ENCODE measurements around the gene IBTK. TPM values are rescaled to one million over a fixed set of nuclear protein-coding genes. Genes with fewer than 3 reads are reported as not detected.

The IBTK gene
- polyA plus RNA-seq, 2 of the 4 experiments (the other 2 are of a cell fraction) = 34.2 to 87.3 TPM

GRCh38 chr6:82178759-82179112 is 68.8 kb downstream of the IBTK start:
- H3K27ac ChIP-seq = no peak overlapping the region
- POLR2A ChIA-PET = no interaction called here
- FAIRE-seq = no peak

DNA sequence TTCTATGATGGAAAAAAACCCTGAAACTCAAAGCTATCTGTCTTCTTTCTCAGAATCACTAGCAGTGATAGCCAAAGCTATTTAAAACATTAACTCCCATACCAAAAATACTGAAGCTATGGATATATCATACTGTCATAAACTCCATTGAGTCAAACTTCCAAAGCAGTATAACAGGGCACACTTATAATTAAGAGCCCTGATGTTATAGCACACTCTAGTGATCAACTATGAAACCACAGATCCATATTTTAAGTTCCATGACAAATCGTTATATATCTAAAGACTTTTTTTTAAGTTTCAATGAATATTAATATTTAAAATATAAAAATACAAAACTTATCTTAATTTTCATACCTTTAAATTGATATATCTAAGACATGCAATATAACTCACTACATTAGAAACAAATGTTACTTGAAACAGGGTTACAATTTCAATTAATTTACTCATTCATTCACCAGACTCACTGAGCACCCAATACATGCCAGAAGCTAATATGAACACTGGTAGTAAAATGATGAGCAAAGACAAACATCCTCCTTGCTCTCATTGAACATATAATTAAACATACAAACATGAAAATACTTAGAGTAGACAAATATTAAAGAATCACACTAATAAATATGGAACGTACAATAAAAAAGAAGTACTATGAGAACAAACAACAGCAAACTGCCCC is 69.3 kb downstream of the IBTK start:
- H3K27ac ChIP-seq = no peak overlapping the region
- H3K4me3 ChIP-seq = no peak overlapping the region
- WGBS (ENCODE audit: missing lambda C conversion rate) = 51% methylated on average over 2 of the region's 2 CpGs
- H3K4me2 ChIP-seq = no peak overlapping the region
- POLR2A ChIA-PET = no interaction called here
- FAIRE-seq = no peak
- peak in 1 of 2 experiments; percentile 55; a peak in 1 of 6 replicates for ATAC-seq
- H3K9me3 ChIP-seq = no peaks in the 10 kb centered on the region
- DNase-seq (ENCODE audit: low read depth in 1 of 2, low spot score in 1 of 2) = peak in 1 of 2 experiments; percentile 13
- H3K4me1 ChIP-seq = no peaks in the 10 kb centered on the region
- CTCF ChIA-PET = interaction anchor here (0.7 to 2.1 kb wide), 4 partner anchors 9 to 172 kb away, joined by 3 to 7 read pairs (median 4); no protein-coding TSS in a partner anchor
- TF ChIP-seq HOXA7 (CRISPR knock-in tag; IDR thresholded peaks at IDR 0.05) (no peak), CTCF (IDR thresholded peaks at IDR 0.05) (peak; percentile 61), RAD21 (conservative IDR thresholded peaks at IDR 0.05 in 1 of 2, IDR thresholded peaks at IDR 0.05 in 1 of 2) (peak; percentile 61 to 68), SMC3 (IDR thresholded peaks at IDR 0.05) (peak; percentile 49)

More at GRCh38 chr6:82178759-82179112, 68.8 kb downstream of the IBTK start:
- DNase-seq (ENCODE audit: low read depth in 1 of 2, low spot score in 1 of 2) (no peak), ATAC-seq (no peak; a peak in 1 of 6 replicates)
- H3K4me1 ChIP-seq = no peaks in the 10 kb centered on the region
- TF ChIP-seq SMC3 (IDR thresholded peaks at IDR 0.05) = no peak
- no peak for TF ChIP-seq ZFP36 (IDR thresholded peaks at IDR 0.05; ENCODE audit: borderline replicate concordance, partially characterized antibody)
- TF ChIP-seq RNF2 (IDR thresholded peaks at IDR 0.05; ENCODE audit: borderline replicate concordance, low read depth) = no peak
- no peak for TF ChIP-seq EHF (CRISPR knock-in tag; IDR thresholded peaks at IDR 0.05)
- TF ChIP-seq MAZ (IDR thresholded peaks at IDR 0.05; ENCODE audit: borderline replicate concordance, low read depth, low read length) = no peak
- no peak for TF ChIP-seq HES2 (IDR thresholded peaks at IDR 0.05)
- no peak for TF ChIP-seq CBX2 (IDR thresholded peaks at IDR 0.05; ENCODE audit: borderline replicate concordance, low read depth)
- no peak for TF ChIP-seq RCOR1 (IDR thresholded peaks at IDR 0.05; ENCODE audit: low read depth, low read length)
- no peak for TF ChIP-seq HDAC2 (IDR thresholded peaks at IDR 0.05)
- TF ChIP-seq KDM1A (IDR thresholded peaks at IDR 0.05; ENCODE audit: low read depth) = no peak
- no peak for TF ChIP-seq EP300 (IDR thresholded peaks at IDR 0.05)
- TF ChIP-seq RARB (CRISPR knock-in tag; IDR thresholded peaks at IDR 0.05) = no peak
- CTCF ChIA-PET = interaction anchor here (1.4 kb wide), 1 partner anchor 12 kb away, joined by 4 read pairs; no protein-coding TSS in a partner anchor
- no peaks in the 10 kb centered on the region for H3K9me3 ChIP-seq
- no peak overlapping the region for H3K4me3 ChIP-seq
- WGBS (ENCODE audit: missing lambda C conversion rate) = 68% methylated on average over 1 of the region's 1 CpG
- H3K4me2 ChIP-seq = no peak overlapping the region

DNA sequence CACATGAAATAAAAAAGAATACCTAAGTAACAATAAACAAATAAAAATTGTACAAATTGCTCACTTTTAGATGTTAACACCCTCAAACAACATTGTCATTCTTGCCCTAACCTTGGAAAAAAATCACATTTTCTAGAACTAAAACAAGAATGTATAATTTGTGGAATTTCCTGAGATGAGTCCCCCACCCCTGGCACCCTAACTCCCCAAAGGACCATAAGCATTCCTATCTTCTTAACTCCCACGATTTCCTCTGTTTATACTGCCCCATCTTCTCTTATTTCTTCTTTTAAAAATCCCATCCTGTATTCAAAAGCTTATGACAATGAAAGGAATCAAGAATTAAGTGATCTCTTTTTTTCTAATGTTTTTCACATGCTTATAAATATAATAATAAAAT is 70.9 kb downstream of the IBTK start:
- CTCF ChIA-PET = interaction anchor here (1.2 to 2.1 kb wide), 4 partner anchors 8 to 423 kb away, joined by 3 to 7 read pairs (median 4); no protein-coding TSS in a partner anchor

DNA sequence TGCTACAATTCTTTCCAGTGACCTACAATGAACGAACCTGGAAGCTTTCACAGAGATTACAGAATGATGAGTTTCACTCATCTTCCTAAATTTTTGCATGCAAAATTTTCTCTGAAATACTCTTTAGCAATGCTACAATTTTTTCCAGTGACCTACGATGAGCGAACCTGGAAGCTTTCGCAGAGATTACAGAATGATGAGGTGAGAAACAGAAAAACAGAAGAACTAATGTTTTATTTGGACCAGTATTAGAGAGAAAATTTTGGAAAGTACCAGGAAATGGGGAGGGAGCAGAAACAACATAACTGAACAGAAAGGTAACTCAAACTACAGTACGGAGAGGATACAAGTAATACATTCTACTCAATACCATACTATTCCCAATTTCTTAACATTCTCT is 75.0 kb downstream of the IBTK start:
- no peak for FAIRE-seq
- no peak overlapping the region for H3K4me3 ChIP-seq
- TF ChIP-seq ZSCAN20 (CRISPR knock-in tag; IDR thresholded peaks at IDR 0.05) (no peak), EHMT2 (IDR thresholded peaks at IDR 0.05; ENCODE audit: low read depth) (no peak), HES2 (IDR thresholded peaks at IDR 0.05) (no peak), MAFK (IDR thresholded peaks at IDR 0.05; ENCODE audit: partially characterized antibody) (no peak), TFCP2L1 (CRISPR knock-in tag; IDR thresholded peaks at IDR 0.05) (no peak), ZNF302 (CRISPR knock-in tag; IDR thresholded peaks at IDR 0.05) (no peak), HEYL (CRISPR knock-in tag; IDR thresholded peaks at IDR 0.05) (no peak)
- TF ChIP-seq, protein P1, sequence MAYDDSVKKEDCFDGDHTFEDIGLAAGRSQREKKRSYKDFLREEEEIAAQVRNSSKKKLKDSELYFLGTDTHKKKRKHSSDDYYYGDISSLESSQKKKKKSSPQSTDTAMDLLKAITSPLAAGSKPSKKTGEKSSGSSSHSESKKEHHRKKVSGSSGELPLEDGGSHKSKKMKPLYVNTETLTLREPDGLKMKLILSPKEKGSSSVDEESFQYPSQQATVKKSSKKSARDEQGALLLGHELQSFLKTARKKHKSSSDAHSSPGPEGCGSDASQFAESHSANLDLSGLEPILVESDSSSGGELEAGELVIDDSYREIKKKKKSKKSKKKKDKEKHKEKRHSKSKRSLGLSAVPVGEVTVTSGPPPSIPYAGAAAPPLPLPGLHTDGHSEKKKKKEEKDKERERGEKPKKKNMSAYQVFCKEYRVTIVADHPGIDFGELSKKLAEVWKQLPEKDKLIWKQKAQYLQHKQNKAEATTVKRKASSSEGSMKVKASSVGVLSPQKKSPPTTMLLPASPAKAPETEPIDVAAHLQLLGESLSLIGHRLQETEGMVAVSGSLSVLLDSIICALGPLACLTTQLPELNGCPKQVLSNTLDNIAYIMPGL (CRISPR knock-in tag; IDR thresholded peaks at IDR 0.05; ENCODE audit: borderline replicate concordance) = no peak
- TF ChIP-seq, protein P2, sequence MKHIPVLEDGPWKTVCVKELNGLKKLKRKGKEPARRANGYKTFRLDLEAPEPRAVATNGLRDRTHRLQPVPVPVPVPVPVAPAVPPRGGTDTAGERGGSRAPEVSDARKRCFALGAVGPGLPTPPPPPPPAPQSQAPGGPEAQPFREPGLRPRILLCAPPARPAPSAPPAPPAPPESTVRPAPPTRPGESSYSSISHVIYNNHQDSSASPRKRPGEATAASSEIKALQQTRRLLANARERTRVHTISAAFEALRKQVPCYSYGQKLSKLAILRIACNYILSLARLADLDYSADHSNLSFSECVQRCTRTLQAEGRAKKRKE (CRISPR knock-in tag; IDR thresholded peaks at IDR 0.05; ENCODE audit: low read depth) = no peak
- TF ChIP-seq, protein P3, sequence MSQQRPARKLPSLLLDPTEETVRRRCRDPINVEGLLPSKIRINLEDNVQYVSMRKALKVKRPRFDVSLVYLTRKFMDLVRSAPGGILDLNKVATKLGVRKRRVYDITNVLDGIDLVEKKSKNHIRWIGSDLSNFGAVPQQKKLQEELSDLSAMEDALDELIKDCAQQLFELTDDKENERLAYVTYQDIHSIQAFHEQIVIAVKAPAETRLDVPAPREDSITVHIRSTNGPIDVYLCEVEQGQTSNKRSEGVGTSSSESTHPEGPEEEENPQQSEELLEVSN (IDR thresholded peaks at IDR 0.05; ENCODE audit: borderline replicate concordance, low read depth) = no peak

More for the DNA sequence above, 70.9 kb downstream of the IBTK start:
- no peak for DNase-seq (ENCODE audit: low read depth in 1 of 2, low spot score in 1 of 2)
- no peak overlapping the region for H3K4me3 ChIP-seq
- H3K4me2 ChIP-seq = no peak overlapping the region
- 92% methylated on average over 1 of the region's 1 CpG for WGBS (ENCODE audit: missing lambda C conversion rate)
- no peak for ATAC-seq
- H3K9me3 ChIP-seq = no peaks in the 10 kb centered on the region
- POLR2A ChIA-PET = no interaction called here
- H3K27ac ChIP-seq = no peak overlapping the region
- H3K4me1 ChIP-seq = no peaks in the 10 kb centered on the region
- no peak for FAIRE-seq
- TF ChIP-seq JUN (IDR thresholded peaks at IDR 0.05) = no peak

More for the DNA sequence above, 75.0 kb downstream of the IBTK start:
- ChIA-PET CTCF (no interaction called here), POLR2A (no interaction called here)
- H3K4me1 ChIP-seq = no peaks in the 10 kb centered on the region
- WGBS (ENCODE audit: missing lambda C conversion rate) = 94% methylated on average over 5 of the region's 5 CpGs
- no peak overlapping the region for H3K27ac ChIP-seq
- no peak for DNase-seq (ENCODE audit: low read depth in 1 of 2, low spot score in 1 of 2)
- ATAC-seq = no peak
- no peak overlapping the region for H3K4me2 ChIP-seq
- no peaks in the 10 kb centered on the region for H3K9me3 ChIP-seq
